ENCODE data around the gene SART3.

SART3 gene

DNA sequence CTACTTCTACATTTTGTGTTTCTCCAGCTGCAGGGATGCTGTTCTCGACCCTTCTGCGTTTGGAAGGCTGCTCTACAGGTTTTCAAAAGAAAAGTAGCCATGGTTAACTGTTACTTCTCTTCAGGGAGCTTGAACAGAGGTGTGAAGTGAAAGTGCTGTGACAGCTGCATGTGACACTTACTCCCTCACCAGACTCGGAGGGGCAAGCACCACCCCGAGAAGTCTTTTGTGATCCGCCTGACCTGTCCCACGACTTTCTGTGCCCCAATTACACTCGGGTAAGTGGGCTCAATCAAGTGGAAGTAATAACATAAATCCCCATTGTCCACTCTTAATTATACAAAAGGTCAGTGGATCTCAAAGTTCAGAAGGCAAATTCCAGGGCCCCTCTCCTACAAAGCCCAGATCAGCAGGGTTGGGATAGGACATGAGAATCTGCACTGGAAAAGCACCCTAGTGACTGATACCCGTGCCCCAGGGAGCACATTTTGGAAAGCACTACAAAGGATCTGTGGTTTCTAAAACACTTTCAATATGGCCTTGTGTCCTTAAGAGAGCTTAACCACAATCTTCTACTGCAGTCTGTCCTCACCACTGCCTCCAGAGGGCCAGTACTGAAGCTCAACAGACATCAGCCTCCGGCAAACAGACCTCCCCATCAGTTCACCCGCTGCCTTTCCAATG lies 34.3 kb downstream of the SART3 start:
- in situ Hi-C loops (cut with HindIII; ENCODE audit: low sequenced_read_pairs), result no loop called here

DNA sequence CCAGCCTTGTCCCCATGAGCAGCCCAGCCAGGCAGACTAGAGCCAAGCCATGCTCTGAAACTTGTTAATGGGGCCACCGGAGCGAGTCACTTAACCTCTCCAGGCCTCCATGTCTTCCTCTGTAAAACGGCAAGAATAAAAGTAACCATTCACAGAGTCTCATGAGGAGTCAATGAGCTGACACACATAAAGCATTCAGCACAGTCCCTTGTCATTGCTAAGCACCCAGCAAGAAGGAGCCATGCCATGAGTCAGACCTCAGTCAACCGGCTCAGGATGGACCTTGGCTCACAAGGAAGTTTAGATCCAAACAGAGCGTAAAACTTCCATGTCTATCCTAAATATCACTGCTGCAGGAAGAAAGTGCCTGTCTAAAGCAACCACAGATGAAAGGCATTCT lies 35.3 kb downstream of the SART3 start:
- in situ Hi-C loops (cut with HindIII; ENCODE audit: low sequenced_read_pairs), result no loop called here

DNA sequence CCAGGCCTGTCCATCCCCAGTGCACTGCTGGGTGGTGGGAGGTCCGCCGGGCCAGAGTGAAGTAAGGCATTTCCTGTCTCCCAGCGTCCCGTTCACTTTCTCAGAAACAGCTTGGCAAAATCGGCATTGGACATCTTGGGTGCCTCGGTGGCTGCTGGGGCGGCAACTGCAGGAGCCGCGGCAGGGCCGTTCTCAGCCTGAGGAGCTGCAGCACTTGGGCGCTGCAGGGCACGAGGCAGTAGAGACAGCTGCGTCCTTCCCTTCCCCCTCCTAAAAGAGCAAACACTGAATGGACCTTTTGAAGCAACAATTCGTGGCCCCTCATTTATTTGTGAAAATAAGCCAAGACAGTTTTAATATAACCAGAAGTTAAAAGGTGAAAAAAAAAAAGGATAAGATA lies 37.6 kb downstream of the SART3 start:
- in situ Hi-C loops (cut with HindIII; ENCODE audit: low sequenced_read_pairs), result no loop called here

DNA sequence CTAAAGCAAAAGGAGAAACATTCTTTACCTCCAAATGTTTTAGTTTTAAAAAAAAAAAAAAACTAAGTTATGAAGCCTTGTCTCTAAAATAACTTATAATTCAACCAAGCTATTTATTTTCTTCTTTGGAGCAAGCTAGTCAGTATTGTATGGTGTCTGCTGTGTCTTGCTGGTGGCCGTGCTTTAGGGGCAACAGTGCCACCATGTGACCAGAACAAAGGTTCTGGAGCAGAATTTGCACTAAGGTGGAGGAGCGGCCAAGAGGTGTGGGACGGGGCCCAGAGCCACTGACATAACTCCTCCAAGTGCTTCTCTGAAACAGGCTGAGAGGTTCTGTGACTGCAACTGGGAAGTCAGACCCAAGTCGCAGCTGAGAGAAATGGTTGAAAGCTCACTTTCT lies 41.4 kb downstream of the SART3 start:
- in situ Hi-C loops (cut with HindIII; ENCODE audit: low sequenced_read_pairs), result no loop called here

DNA sequence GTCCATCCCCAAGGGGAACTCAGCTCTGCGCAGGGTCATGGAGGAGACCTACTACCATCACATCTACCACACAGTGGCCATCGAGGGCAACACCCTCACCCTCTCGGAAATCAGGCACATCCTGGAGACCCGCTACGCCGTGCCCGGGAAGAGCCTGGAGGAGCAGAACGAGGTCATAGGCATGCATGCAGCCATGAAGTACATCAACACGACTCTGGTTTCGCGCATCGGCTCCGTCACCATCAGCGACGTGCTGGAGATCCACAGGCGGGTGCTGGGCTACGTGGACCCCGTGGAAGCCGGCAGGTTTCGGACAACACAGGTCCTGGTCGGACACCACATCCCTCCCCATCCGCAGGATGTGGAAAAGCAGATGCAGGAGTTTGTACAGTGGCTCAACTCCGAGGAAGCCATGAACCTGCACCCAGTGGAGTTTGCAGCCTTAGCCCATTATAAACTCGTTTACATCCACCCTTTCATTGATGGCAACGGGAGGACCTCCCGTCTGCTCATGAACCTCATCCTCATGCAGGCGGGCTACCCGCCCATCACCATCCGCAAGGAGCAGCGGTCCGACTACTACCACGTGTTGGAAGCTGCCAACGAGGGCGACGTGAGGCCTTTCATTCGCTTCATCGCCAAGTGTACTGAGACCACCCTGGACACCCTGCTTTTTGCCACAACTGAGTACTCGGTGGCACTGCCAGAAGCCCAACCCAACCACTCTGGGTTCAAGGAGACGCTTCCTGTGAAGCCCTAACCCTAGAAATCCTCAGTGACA lies 42.1 kb downstream of the SART3 start:
- in situ Hi-C loops (cut with HindIII; ENCODE audit: low sequenced_read_pairs), result no loop called here

DNA sequence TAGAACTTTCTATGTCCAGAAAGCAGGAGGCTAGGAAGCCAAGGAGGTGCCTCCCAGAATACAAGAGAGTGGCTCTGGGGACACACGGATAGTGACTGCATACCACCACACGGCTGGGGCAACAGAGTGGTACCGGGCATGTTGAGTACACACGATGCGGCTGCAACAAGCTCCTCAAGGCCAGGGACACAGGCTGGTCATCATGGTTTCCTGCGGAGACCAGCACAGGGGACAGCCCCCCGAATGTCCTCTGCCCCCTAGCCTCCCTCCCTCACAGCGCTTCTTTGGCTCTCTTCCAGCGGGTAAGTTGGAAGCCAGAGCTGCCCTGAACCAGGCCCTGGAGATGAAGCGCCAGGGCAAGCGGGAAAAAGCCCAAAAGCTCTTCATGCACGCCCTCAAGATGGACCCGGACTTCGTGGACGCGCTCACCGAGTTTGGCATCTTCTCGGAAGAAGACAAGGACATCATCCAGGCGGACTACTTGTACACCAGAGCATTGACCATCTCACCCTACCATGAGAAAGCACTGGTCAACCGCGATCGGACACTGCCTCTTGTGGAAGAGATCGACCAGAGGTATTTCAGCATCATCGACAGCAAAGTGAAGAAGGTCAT lies 42.8 kb downstream of the SART3 start:
- in situ Hi-C loops (cut with HindIII; ENCODE audit: low sequenced_read_pairs), result no loop called here

DNA sequence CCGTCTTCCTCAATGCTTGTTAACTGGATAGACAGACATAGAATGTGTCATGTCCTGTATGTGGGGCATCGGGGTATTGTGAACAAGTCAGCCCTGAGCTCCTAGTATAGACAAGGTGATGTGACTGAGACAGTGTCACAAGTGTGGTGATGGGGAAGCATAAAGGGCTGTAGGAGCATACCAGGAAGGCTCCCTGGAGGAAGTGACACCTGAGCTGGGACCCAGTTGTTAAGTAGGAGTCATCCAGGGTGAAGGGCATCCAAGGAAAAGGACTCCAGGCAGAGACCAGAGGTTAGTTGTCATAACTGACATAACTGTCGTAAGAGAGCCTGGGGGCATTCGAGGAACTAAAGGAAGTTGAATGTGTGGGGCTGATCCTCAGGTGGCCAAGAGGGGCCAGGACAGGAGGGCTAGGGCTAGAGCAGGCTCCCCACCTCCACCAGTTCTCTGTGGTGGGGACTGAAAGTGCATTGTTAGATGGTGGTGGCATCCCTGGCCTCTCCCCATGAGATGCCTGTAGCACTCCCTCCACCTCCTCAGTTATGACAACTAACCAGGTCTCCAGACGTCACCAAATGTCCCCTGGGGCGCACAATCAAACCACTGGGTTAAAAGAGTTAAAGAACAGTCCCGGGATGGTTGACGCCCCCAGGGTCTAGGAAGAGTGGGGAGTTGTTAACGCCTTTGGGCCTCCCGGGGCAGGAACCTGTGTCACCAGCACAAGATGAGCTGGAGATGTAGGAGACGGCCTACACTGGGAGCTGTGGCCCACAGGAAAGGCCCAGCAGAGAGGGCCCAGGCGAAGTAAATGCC lies 43.5 kb downstream of the SART3 start:
- in situ Hi-C loops (cut with HindIII; ENCODE audit: low sequenced_read_pairs), result no loop called here

DNA sequence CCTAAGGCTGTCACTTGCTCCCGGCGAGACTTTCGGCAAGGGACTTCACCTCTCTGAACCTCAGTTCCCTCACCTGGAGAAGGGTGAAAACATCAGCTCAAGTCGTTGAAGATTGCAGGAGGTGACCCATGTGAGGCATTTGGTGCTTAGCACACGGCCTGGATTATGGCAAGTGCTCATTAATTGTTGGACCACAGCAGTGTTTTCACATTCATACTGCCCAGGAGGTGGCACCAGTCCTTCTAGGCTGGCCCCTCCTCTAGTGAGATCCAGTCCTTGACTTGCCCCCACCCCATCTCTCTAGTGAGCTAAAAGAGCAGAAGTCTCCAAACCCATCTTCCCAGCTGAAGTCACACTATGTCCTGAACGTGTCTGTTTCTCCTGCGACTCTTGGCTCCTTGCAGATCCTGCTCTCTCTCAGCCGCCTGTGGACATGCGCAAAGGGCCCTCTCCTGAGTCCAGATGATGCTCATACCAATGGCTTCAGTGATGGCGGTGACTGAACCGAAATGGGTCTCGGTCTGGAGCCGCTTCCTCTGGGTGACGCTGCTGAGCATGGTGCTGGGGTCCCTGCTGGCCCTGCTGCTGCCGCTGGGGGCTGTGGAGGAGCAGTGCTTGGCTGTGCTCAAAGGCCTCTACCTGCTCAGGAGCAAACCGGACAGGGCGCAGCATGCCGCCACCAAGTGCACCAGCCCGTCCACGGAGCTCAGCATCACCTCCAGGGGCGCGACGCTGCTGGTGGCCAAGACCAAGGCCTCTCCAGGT lies 44.3 kb downstream of the SART3 start:
- in situ Hi-C loops (cut with HindIII; ENCODE audit: low sequenced_read_pairs), result no loop called here

DNA sequence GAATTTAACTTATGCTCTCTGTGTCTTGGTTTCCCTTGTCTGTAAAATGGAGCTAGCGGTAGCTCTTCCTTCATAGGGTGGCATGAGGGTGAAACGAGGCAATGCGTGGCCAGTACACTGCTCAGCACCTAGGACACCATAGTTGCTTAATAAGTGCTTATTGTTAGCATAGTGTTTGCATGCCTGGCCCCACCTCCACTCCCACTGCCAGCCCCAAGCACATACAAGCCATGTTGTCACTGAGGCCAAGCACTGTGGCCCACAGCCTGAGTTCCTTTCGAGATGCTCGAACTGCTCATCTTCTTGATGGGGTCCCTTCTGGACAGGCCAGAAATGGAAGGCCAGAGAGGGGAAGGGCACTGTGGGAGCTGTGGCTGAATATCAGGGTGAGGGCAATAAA lies 45.1 kb downstream of the SART3 start:
- in situ Hi-C loops (cut with HindIII; ENCODE audit: low sequenced_read_pairs), result no loop called here

DNA sequence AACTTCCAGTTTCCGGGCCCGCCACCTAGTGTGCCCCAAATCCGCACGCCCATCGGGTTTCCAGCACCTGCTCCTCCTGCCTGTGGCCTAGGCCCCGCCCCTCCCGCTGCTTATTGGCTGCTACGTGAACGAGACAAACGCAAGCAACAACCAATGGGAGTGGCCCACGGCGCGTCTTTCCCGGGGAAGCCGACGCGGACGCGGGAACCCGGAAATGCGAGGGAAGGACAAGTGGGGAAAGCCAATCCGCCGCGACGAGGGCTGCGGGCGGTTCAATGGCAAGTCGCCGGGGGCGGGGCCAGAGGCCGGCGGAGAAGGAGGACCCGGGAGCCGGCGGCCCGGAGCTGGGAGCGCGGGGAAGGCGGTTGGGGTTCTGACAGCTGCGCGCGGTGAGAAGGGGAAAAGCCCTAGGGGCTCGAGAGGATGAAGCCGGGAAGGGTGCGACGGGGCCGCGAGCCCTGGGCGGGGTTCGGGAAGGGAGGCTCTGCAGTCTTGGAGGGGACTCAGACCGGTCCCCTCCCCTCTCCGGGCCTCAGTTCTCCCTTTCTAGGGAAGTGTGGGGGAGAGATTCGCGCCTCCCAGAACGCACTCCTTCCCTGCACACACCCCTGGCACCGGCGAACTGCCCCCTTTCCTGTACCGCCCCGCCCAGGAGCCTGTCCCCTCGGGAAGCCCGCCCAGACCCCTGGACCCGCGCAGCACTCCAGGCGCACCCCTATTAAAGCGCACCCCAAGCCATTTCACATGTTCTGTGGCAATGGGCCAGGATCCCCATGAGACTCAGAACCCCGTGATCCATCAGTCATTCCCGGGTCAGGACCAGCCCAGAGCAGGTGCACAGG lies 45.8 kb downstream of the SART3 start, which contains the start of gene FICD:
FICD (plus strand) TSS at position 305 of the 842 bp plus-strand sequence. CDS start 1,696 bp downstream, outside the sequence.
- in situ Hi-C loops (cut with HindIII; ENCODE audit: low sequenced_read_pairs), result no loop called here

DNA sequence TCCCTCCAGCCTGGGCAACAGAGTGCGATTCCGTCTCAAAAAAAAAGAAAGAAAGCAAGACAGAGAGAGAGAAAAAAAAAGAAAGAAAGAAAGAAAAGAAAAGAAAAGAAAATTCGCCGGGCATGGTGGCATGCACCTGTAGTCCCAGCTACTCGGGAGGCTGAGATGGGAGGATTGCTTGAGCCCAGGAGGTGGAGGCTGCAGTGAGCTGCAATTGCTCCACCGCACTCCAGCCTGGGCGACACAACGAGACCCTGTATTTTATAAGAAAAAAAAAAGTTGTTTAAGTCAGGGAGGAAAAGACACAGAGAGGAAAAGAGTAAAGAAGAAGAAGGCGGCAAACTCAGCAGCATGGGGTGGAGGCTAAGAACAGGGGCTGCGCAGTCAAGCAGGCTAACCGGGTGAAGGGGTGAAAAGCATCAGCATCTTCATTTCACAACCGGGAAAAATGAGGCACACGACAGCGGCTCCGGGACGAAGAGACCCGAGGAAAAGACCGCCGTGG lies 46.5 kb downstream of the SART3 start:
- in situ Hi-C loops (cut with HindIII; ENCODE audit: low sequenced_read_pairs), result no loop called here

DNA sequence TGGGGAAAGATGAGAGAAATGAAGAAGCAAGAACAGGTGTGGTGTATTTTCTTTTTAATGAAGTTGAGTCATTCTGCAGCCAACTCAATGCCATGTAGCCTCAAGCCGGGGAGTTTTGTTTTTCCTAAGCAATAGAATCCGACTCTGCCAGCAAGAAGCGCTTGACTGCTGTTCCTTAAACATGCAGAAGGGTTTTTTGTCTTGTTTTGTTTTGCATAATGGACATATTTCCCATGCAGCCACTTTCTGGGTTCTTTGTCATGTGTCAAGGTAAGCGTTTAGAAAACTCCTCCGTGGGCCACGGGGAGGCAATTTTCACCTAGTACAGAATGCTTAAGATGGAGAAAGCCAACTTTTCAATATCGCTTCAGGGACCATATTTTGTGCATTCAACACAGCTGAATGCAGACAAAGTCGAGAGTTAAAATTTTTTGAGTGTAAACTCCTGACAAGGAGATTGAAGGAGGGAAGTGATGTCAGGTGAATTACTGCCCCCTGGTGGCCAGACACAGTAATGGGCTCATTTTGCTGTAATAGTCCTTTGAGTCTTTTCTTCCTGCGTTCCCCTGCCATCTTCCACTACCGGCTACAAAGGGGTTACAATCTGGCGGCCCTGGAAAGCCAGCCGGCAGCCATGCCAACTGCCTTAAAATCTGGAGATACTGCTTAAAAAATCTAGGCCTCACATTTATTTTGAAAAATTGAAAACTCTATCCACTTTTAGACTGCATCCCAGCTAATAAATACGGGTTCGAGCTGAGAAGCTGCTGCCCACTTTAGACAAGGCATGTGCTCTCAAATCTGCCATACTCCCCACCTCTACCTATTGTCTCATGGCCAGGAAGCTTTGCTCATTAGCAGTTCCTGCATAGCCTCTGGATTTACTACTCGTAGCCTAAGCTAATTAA lies 49.1 kb downstream of the SART3 start:
- in situ Hi-C loops (cut with HindIII; ENCODE audit: low sequenced_read_pairs), result no loop called here

DNA sequence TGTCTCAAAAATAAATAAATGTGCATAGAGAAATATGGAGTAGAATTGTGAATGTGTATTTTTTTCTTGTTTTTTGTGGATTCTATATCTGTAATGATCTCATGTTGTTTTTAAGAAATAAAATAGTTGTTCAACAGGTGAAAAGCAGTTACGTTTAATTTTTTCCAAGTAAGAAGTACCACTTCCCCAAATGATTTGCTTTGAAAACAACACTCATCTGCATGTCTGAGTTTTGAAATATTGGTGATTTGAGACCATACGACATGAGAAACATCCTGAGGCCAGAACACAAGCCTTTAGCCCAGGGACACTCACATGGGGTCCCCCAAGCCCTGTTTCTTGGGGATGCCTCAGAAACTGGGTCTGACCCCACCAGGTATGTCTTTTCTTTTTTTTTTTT lies 50.1 kb downstream of the SART3 start:
- in situ Hi-C loops (cut with HindIII; ENCODE audit: low sequenced_read_pairs), result no loop called here

DNA sequence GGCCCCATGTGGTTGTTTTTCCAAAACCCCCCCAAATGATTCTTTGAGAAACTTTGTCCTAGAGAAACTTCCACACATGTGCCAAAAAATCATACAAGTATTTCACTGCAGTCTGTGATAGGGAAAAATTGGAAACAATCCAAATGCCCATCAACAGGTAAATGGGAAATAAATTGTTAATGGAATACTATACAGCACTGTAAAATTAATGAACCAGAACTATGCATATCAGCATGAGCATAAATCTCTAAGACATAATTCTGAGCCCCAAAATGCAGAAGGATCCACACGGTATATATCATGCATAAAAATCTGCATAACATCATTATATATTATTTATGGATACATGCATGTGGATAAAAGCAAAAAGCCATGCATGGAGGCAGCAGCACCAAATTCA lies 51.2 kb downstream of the SART3 start:
- in situ Hi-C loops (cut with HindIII; ENCODE audit: low sequenced_read_pairs), result no loop called here

DNA sequence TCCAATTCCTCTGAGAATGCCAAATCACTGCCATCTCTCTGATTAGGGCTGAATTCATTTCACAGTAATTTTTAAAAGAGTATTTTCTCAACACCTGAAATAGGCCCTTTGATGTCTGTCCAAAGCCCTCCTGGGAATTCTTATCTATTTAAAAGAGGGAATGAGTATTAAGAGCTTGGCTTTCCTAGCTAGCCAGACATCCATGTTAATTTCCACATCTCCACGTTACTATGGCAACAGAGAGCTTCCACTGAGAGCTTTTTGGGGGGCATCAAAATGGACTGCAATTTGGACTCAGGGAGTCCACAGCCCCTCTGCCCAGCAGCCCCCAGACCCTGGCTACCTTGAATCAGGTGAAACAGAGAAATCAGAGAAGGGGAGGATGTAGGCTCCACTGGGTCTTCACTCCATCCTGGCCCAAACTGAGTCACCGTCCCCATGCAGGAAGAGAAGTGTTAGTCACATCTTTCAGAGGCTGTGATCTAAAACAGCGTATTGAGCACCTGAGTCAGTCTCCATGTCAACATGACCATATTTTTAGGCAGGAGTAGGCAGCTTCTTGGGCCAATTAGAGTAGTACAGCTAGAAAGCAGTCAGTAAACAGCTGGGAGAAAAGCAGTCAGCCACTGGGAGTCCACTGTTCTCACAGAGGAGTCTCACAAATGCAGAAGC lies 52.9 kb downstream of the SART3 start:
- in situ Hi-C loops (cut with HindIII; ENCODE audit: low sequenced_read_pairs), result no loop called here

DNA sequence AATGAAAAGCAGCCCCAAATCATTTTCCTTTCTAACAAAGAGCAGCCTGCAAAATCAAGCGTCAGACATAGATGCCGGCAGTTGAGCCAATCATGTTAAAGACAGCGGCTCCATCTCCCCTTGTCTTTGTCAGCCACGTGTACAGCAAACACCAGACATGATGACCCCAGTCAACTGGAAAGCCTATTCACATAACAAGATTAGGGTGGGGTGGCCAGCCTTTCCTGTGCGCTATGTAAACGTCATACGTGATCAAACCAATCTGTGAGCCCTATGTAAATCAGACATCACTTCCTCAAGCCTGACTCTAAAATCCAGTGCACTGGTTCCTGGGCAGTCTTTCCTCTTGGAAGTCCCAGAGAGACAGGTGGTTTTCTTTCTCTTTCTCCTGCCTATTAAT lies 55.8 kb downstream of the SART3 start:
- in situ Hi-C loops (cut with HindIII; ENCODE audit: low sequenced_read_pairs), result no loop called here

DNA sequence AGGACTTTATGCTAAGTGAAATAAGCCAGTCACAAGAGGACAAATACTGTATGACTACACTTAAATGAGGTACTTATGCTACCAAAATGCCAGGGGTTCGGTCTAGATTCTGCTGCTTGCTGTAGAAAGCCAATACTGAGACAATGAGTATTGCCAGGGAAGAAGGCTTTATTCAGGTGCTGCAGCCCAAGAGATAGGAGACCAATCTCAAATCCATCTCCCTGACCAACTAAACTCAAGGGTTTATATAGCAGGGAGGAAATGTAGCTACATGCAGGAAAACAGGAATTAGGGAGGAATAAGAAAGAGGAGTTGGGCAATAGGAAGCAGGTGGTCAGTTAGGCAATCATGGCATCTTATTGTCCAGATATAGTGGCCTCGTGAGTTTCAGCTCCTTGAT lies 58.1 kb downstream of the SART3 start:
- in situ Hi-C loops (cut with HindIII; ENCODE audit: low sequenced_read_pairs), result no loop called here

DNA sequence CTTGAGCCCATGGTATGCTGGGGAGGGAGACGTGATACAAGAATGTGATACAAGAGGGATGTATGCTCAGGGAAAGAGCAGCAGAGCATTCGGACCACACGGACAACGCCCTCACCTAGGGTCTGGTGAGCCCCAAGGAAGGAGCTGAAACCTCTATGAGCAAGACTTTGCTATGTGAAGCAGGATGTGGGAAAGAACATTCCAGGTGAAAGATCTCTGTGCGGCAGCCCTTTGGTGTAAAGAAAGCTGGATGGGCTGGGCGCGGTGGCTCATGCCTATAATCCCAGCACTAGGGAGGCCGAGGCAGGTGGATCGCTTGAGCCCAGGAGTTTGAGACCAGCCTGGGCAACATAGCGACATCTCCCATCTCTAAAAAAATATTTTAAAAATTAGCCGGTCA lies 62.8 kb downstream of the SART3 start:
- in situ Hi-C loops (cut with HindIII; ENCODE audit: low sequenced_read_pairs), result no loop called here

Data from DLD1 (cell line).